Fibroblast of skin of abdomen (primary cell): Measurements from ENCODE around the gene MSANTD1.

Source experiments
- DNase-seq: peaks from one replicate; pipeline ENCODE4 v3.0.0-alpha.2; 2013

Gene MSANTD1

DNA sequence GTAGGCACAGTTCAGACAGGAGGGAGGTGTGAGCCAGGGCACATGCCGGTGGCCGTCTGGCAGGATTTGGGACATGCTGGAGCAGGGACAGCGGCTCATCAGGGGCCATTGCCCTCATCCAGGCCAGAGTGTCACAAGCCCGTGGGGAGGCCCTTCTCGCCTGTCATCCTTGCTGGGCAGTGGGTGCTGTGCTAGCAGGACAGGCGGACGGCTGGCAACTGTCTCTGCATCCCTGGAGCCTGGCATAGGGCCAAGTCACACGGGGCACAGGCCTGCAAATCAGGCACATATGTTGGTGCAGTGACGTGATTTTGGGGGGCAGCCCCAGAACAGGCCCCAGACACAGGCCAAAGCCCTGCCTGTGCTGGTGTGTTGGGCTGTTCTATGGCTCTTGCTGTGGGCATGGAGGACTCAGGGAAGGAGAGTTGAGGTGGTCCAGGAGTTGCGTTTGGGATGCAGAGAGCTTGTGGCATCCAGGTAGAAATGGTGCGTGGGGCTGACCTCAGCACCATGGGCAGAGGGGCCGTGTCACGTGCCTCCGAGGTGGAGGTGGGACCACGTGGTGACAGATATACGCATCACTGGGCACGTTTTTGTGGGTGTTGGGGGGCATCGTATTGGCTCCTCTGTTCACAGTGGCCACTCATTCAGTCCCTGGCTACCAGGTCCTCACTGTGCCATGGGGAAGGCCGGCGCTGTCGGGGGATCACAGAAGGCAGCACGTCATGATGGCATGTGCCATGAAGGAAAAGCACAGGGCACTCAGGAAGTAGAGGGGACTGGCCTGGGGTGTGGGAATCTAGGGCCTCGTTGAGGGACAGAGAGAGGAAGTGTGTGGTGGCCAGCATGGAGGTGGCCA is 14.6 kb upstream of the MSANTD1 start:
- DNase-seq, result peak; percentile 8

DNA sequence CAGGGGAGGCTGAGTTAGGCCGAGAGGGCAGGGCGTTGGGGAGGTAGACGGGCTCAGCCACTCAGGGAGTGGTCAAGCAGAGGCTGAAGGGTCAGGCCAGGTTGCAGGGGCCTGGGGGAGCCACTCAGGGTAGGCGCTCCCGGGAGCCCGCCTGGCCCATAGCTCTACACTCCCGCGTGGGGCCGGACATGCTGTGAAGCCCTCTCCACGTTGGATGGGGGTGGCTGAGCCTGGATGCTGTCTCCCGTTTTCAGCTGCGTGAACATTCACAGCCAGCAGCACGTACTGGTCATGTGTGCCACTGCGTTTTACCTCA is 14.0 kb upstream of the MSANTD1 start:
- no peak for DNase-seq

DNA sequence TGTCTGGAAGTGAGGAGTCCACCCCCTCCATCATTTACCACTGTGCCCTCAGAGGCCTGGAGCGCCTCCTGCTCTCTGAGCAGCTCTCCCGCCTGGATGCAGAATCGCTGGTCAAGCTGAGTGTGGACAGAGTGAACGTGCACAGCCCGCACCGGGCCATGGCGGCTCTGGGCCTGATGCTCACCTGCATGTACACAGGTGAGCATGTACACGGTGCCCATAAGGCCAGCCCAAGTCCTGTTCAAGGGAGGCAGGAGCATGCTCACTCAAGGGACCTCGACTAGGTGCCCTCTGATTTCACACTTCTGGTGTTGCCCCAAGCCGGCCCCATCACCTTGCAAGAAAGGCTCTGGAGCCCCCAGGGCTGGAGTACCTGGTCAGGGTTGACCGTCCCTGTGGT is 13.4 kb upstream of the MSANTD1 start:
- DNase-seq, result no peak

GRCh38 chr4:3236326-3236878 is 12.6 kb upstream of the MSANTD1 start:
- no peak for DNase-seq

DNA sequence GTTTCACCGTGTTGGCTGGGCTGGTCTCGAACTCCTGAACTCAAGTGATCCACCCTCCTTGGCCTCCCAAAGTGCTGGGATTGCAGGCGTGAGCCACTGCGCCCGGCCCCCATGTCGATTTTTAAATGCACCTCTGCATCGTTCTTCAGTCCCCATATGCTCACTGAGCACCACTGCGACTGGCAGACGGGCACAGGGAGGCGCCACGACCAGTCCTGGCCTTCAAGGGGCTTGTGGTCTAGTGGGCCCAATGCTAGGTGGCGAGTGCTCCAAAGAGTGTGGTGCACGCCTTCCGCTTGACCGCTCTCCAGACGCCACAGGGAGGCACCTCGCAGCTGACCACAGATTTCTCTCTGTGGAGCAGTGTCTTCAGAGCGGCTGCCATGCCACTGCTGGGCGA is 11.7 kb upstream of the MSANTD1 start:
- no peak for DNase-seq

DNA sequence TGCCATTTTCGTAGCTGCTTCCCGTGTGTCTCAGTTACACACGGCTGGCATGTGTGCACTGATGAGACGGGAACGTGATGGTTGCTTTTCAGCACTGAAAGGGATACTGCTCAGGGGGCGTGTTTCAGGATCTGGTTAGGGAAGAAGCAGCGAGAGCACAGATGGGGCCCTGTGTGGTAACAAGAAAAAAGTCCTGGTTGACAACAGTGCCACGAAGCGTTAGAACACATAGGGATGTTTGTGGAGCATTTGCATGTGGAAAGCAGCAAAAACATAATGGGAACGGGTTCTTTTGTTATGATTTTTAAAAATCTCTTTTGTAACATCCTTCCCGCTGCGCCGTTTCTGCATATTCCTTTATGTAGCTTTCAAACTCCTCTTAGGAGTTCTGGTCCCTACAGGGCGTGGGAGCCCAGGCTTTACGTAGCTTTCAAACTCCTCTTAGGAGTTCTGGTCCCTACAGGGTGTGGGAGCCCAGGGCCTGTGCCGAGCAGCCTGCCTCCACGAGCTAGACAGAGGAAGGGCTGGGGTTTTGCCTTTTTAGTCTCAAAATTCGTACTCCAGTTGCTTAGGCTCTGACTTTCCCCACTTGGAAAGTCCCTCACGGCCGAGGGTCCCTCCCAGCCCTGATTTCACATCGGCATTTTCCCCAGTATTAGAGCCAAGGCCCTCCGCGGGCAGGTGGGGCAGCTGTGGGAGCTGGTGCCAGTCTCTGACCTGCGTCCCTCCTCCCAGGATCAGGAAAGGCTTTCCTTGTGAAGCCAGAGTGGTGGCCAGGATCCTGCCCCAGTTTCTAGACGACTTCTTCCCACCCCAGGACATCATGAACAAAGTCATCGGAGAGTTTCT is 11.0 kb upstream of the MSANTD1 start:
- no peak for DNase-seq

DNA sequence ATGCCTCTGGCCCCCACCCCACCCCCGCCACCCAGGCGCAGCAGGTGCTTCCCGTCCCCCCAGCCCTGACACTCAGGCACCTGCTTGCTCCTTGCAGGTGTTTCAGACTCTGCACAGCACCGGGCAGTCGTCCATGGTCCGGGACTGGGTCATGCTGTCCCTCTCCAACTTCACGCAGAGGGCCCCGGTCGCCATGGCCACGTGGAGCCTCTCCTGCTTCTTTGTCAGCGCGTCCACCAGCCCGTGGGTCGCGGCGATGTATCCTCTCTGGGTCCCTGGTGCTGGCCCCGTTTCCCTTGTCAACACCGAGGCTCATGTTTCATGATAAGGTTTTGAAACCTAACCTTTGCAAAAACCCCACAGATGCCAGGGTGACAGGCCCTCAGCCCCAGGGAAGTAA is 10.2 kb upstream of the MSANTD1 start:
- DNase-seq, result no peak

DNA sequence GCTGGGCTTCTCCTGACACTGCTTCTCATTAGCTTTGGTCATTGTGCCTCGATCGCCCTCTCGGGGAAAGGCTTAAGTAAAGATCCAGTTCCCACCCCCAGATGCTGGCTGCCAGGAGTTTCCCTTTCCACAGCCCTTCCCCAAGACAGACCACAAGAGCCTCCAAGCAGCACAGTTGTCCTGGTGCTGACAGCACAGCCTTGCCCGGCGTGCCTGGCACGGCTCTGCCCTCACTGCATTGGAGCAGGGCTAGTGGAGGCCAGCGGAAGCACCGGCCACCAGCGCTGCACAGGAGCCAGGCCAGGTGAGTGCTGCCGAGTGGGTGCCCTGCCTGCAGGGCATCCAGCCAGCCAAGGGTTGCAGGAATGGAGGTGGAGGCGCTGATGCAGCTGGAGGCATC is 9.7 kb upstream of the MSANTD1 start:
- no peak for DNase-seq

GRCh38 chr4:3239998-3240920 is 8.7 kb upstream of the MSANTD1 start:
- no peak for DNase-seq

DNA sequence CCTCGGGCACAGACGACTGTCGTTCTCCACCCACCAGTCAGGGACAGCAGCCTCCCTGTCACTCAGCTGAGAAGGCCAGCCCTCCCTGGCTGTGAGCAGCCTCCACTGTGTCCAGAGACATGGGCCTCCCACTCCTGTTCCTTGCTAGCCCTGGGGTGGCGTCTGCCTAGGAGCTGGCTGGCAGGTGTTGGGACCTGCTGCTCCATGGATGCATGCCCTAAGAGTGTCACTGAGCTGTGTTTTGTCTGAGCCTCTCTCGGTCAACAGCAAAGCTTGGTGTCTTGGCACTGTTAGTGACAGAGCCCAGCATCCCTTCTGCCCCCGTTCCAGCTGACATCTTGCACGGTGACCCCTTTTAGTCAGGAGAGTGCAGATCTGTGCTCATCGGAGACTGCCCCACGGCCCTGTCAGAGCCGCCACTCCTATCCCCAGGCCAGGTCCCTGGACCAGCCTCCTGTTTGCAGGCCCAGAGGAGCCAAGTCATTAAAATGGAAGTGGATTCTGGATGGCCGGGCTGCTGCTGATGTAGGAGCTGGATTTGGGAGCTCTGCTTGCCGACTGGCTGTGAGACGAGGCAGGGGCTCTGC is 7.9 kb upstream of the MSANTD1 start:
- no peak for DNase-seq

GRCh38 chr4:3241898-3242524 is 6.9 kb upstream of the MSANTD1 start:
- DNase-seq, result peak; percentile 47

GRCh38 chr4:3243136-3243780 is 5.7 kb upstream of the MSANTD1 start:
- no peak for DNase-seq

DNA sequence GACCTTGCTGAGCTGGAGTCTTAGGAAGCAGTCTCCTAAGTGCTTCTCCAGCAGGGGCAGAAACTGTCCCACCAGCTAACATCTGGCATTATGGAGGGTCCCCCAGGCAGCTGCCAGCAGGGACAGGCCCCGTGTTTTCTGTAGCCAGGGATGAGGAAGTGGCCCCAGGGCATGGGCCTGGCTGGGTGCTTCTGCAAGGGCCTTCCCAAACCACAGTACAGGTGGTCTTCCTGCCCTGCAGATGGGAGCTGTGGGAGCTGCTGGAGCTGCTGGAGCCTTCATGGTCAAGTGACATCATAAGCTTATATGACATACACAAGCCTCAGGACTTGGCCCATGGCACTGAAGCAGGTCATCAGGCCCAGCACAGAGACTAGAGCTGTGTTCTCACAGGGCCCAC is 5.0 kb upstream of the MSANTD1 start:
- DNase-seq, result no peak

- no peak for DNase-seq
Observed at GRCh38 chr4:3244747-3245146, 4.2 kb upstream of the MSANTD1 start.

DNA sequence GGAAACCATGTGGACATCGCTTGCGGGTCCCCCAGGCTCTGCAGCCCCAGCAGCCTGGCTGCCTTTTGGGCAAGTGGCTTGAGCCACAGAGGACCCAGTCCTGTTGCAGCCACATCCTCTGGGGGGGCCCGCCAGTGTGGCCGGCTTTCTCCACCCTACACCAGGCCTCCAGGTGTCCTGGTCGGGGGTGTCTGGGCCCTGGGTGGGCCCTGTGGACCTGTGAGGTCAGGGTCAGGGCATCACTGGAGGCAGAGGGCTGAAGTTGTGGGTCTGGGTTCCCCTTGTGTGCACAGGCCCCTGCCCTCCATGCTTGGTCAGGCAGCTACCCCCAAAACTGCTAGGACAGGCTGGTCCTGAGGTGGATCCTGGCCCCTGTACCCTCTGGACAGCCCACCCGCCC is 3.3 kb upstream of the MSANTD1 start:
- DNase-seq, result no peak

DNA sequence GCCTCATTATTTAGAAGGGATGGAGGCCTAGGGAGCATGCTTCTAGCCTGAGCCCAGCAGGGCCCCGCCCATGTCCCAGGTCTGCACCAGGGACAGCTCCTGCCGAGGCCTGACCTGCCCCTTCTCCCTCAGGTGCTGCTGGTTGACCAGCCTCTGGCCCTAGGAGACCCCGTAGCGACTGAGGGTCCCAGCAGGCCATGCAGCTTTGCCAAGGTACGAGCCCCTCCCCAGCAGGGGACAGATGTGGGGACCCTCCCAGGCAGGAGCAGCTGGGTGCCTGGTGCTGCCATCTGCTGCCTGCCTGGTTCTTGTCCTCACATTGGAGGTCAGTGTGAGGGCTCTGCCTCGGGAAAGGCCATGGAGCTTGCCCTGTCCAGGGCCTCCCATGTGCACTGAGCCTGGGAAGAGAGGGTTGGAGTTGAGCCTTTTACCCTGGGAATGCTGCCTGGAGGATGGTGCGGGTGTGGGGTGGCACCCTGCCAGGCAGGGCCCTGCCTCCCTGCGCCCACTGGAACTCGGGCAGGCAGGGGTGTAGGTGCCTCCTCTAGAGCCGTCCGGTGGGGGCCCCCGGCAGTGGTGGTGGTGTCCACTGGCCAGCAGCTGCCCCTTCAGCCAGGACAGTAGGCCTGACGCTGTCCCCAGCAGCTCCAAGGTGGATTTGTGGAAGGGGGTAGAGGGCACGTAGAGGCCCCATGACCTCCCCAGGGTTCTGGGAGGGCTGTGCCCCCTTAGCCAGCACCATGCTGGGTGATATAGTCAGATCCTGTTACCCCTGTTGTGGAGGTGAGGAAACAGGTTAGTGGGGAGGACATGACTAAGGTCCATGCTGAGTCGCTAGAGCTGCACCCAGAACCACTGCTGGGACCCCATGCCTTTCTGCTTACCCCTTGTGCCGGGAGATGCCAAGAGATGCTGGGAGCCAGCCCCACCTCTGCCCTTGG is 2.2 kb upstream of the MSANTD1 start:
- no peak for DNase-seq

DNA sequence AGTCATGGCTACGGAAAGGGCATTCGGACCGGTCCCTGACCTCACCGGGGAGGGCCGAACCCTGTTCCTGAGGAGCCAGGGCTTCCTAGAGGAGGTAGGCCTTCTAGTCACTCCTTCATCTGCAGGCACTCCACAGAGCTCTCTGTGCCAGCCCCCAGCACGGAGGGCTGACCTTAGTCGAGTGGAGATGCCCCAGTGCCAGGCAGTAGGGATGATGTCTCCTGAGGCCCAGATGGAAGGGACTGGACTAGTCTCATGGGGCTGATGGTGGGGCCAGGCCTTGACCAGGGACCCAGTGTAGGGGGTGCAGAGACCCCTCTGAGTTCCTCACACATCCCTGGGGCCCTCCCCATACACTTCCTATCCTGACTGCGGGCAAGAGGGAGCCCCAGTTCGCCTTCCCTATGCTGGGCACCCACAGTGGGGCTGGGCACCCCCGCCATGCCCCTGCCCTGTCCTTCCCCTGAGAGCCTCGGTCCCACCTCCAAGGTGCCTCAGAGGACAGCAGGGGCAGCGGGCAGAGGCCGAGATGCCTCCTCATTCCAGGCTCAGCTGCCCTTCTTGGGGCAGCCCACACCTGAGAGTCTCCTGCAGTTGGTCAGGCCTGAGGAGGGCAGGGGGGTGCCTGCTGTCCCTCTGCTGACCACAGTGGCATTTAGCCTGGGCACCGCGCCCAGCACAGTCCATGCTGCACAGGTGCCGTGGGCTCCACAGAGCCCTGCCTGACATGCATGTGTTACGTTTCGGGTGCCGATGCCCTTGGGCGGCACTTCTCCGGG is 1.4 kb upstream of the MSANTD1 start:
- DNase-seq, result no peak

- no peak for DNase-seq
Observed at GRCh38 chr4:3248178-3248480, 830 bp upstream of the MSANTD1 start.

DNA sequence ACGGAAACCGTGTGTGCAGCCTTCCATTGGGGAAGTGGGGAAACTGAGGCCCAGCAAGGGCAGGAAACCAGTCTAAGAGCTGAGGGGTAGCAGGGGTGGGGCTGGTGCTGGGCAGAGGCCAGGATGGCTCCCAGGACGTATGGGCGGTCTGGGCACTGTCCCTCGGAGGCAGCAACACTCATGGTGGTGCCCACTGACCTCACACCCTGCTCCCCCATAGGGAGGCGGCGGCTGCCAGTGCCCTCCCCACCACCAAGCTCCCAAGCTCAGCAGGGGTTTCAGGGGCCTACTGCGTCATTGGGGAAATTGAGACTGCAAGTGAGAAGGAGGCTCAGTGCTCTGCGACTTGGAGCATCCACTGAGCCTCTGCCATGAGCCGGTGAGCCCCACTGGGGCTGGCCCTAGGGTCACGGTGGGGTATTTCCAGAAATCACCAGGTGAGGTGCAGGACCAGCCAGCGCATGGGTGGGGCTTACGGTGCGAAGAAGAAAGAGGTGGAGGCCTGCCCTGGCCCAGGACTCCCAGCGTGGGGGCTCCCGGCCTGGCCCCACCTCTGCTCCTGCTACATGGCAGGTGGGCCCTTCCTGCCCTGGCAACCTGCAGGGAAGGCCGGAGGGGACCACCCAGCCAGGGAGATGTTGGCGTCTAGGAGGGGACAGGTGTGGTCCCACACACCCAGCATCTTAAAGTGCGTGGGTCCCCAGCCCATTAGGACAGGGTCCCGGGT is 915 bp downstream of the MSANTD1 start:
- DNase-seq, result no peak
